Tibial artery (tissue), 4 donors: ENCODE data around the gene TNIP1.

ENCODE experiments used
- DNase-seq, 2 donors: peaks; one replicate each; pipeline ENCODE4 v3.0.0-alpha.2; 2019
- H3K27ac ChIP-seq, 2 donors: fragments of 200-600 bp; sonication (generic) in 1 of 2; 1 replicate in 1 of 2; 2 replicates in 1 of 2; pipeline ENCODE4 v1.5.1; 2018 to 2019; ENCODE audit warnings: mild to moderate bottlenecking in 1 of 2
- H3K27me3 ChIP-seq, 2 donors: fragments of 200-600 bp; sonication (generic) in 1 of 2; one replicate each; pipeline versions ENCODE4 v1.5.1 to v1.6.0; 2016 to 2019
- H3K36me3 ChIP-seq, 3 donors: fragments of 200-600 bp; sonication (generic) in 2 of 3; one replicate each; pipeline ENCODE4 v1.5.1; 2016 to 2019; ENCODE audit warnings: mild to moderate bottlenecking in 2 of 3
- H3K4me1 ChIP-seq, 4 donors: fragments of 200-600 bp; sonication (generic) in 2 of 4; 1 replicate in 3 of 4; 2 replicates in 1 of 4; pipeline ENCODE4 v1.5.1; 2016 to 2019
- H3K4me3 ChIP-seq, 2 donors: fragments of 200-600 bp; sonication (generic) in 1 of 2; 1 replicate in 1 of 2; 2 replicates in 1 of 2; pipeline ENCODE4 v1.5.1; 2018 to 2019; ENCODE audit warnings: mild to moderate bottlenecking in 2 of 2
- H3K9me3 ChIP-seq, 3 donors: fragments of 200-600 bp; sonication (generic) in 1 of 3; one replicate each; pipeline ENCODE4 v1.5.1; 2016 to 2019
- CTCF ChIP-seq, 2 experiments: fragments of 200-600 bp in 1 of 2; fragments of 450-650 bp in 1 of 2; IDR thresholded peaks; one replicate each; pipeline ENCODE4 v1.5.1; 2017 to 2019; ENCODE audit warnings: antibody characterized with exemption in 2 of 2, mild to moderate bottlenecking in 1 of 2, moderate library complexity in 1 of 2
- intact Hi-C: fragments of 100-400 bp; cut with DNase I; formaldehyde crosslinking; loops from one replicate; pipeline ENCODE4 v1.15.0; 2023; ENCODE audit warnings: low total_unique reads

TNIP1 gene

GRCh38 chr5:151125421-151125820 is 44.6 kb upstream of the TNIP1 start:
- H3K4me1 ChIP-seq = peaks cover 0 to 12% (median 7%) of the 10 kb centered on the region in 4 donors

GRCh38 chr5:151123897-151124751 is 43.3 kb upstream of the TNIP1 start:
- peak overlapping the region; percentile 36 to 48 for H3K27ac ChIP-seq
- H3K27me3 ChIP-seq = no peaks in the 10 kb centered on the region
- H3K9me3 ChIP-seq = no peaks in the 10 kb centered on the region
- DNase-seq = peak in 1 of 2 donors; percentile 82
- peaks cover 0 to 12% (median 7%) of the 10 kb centered on the region in 4 donors for H3K4me1 ChIP-seq
- H3K4me3 ChIP-seq = no peak overlapping the region
- peaks cover 61 to 99% (median 70%) of the 10 kb centered on the region in 3 donors for H3K36me3 ChIP-seq
- TF ChIP-seq CTCF (IDR thresholded peaks at IDR 0.05) = no peak
- intact Hi-C loops = no loop called here

More at GRCh38 chr5:151125421-151125820, 44.6 kb upstream of the TNIP1 start:
- Histone ChIP-seq H3K27me3 (no peaks in the 10 kb centered on the region), H3K4me3 (no peak overlapping the region), H3K36me3 (peaks cover 63 to 99% (median 70%) of the 10 kb centered on the region in 3 donors), H3K9me3 (no peaks in the 10 kb centered on the region), H3K27ac (no peak overlapping the region)
- TF ChIP-seq CTCF (IDR thresholded peaks at IDR 0.05) = no peak
- intact Hi-C loops = loop anchor here (5.0 kb wide), 1 partner anchor 112 kb away; no protein-coding TSS in a partner anchor
- DNase-seq = no peak

GRCh38 chr5:151122828-151123227 is 42.0 kb upstream of the TNIP1 start:
- Histone ChIP-seq H3K36me3 (peaks cover 53 to 99% (median 70%) of the 10 kb centered on the region in 3 donors), H3K9me3 (no peaks in the 10 kb centered on the region), H3K4me3 (no peak overlapping the region), H3K27me3 (no peaks in the 10 kb centered on the region), H3K4me1 (peaks cover 0 to 12% (median 7%) of the 10 kb centered on the region in 4 donors), H3K27ac (peak overlapping the region in 1 of 2 donors; percentile 48)
- no peak for DNase-seq
- intact Hi-C loops = no loop called here
- no peak for TF ChIP-seq CTCF (IDR thresholded peaks at IDR 0.05)

GRCh38 chr5:151121665-151122064 is 40.8 kb upstream of the TNIP1 start:
- Histone ChIP-seq H3K4me3 (no peak overlapping the region), H3K4me1 (peaks cover 0 to 12% (median 7%) of the 10 kb centered on the region in 4 donors), H3K27ac (no peak overlapping the region), H3K9me3 (no peaks in the 10 kb centered on the region), H3K36me3 (peaks cover 51 to 99% (median 71%) of the 10 kb centered on the region in 3 donors), H3K27me3 (no peaks in the 10 kb centered on the region)
- intact Hi-C loops = no loop called here
- TF ChIP-seq CTCF (IDR thresholded peaks at IDR 0.05) = no peak
- no peak for DNase-seq

GRCh38 chr5:151121095-151121494 is 40.3 kb upstream of the TNIP1 start:
- Histone ChIP-seq H3K4me3 (no peak overlapping the region), H3K27ac (no peak overlapping the region), H3K36me3 (peaks cover 51 to 99% (median 75%) of the 10 kb centered on the region in 3 donors), H3K4me1 (peaks cover 0 to 12% (median 7%) of the 10 kb centered on the region in 4 donors), H3K27me3 (no peaks in the 10 kb centered on the region), H3K9me3 (no peaks in the 10 kb centered on the region)
- intact Hi-C loops = no loop called here
- TF ChIP-seq CTCF (IDR thresholded peaks at IDR 0.05) = no peak
- DNase-seq = no peak
